ENCODE data around the gene ANO7.

The ANO7 gene

GRCh38 chr2:241257419-241258032, 69.0 kb downstream of the ANO7 start:
- in situ Hi-C loops (cut with MboI; ENCODE audit: low pct_unique_long_range_greater_than_20kb, low sequenced_read_pairs, unreplicated experiment), result no loop called here
- no peak for DNase-seq (ENCODE audit: low spot score)
- TF ChIP-seq CTCF (IDR thresholded peaks at IDR 0.05; ENCODE audit: extremely low read depth, insufficient read depth, missing control alignments), result no peak

GRCh38 chr2:241258505-241259280, 70.2 kb downstream of the ANO7 start:
- DNase-seq (ENCODE audit: low spot score), result no peak
- TF ChIP-seq CTCF (IDR thresholded peaks at IDR 0.05; ENCODE audit: extremely low read depth, insufficient read depth, missing control alignments), result no peak
- in situ Hi-C loops (cut with MboI; ENCODE audit: low pct_unique_long_range_greater_than_20kb, low sequenced_read_pairs, unreplicated experiment), result no loop called here

GRCh38 chr2:241260911-241261310, 72.4 kb downstream of the ANO7 start:
- no peak for TF ChIP-seq CTCF (IDR thresholded peaks at IDR 0.05; ENCODE audit: extremely low read depth, insufficient read depth, missing control alignments)
- in situ Hi-C loops (cut with MboI; ENCODE audit: low pct_unique_long_range_greater_than_20kb, low sequenced_read_pairs, unreplicated experiment), result no loop called here
- no peak for DNase-seq (ENCODE audit: low spot score)

- no peak for DNase-seq (ENCODE audit: low spot score)
- in situ Hi-C loops (cut with MboI; ENCODE audit: low pct_unique_long_range_greater_than_20kb, low sequenced_read_pairs, unreplicated experiment), result no loop called here
- TF ChIP-seq CTCF (IDR thresholded peaks at IDR 0.05; ENCODE audit: extremely low read depth, insufficient read depth, missing control alignments), result no peak
Measured at GRCh38 chr2:241261628-241262027, 73.2 kb downstream of the ANO7 start.

- no peak for DNase-seq (ENCODE audit: low spot score)
- in situ Hi-C loops (cut with MboI; ENCODE audit: low pct_unique_long_range_greater_than_20kb, low sequenced_read_pairs, unreplicated experiment), result no loop called here
- no peak for TF ChIP-seq CTCF (IDR thresholded peaks at IDR 0.05; ENCODE audit: extremely low read depth, insufficient read depth, missing control alignments)
Measured at GRCh38 chr2:241263061-241263460, 74.6 kb downstream of the ANO7 start.

GRCh38 chr2:241265506-241265905, 77.0 kb downstream of the ANO7 start:
- TF ChIP-seq CTCF (IDR thresholded peaks at IDR 0.05; ENCODE audit: extremely low read depth, insufficient read depth, missing control alignments), result no peak
- in situ Hi-C loops (cut with MboI; ENCODE audit: low pct_unique_long_range_greater_than_20kb, low sequenced_read_pairs, unreplicated experiment), result no loop called here
- no peak for DNase-seq (ENCODE audit: low spot score)

Measured in GM13977 (cell line).